GM21390 (cell line): ENCODE data around the gene PKHD1.

ENCODE experiments used
- ATAC-seq: cut with Tn5 transposase; IDR thresholded peaks from one replicate; pipeline ENCODE4 v1.9.1; 2021; ENCODE audit not compliant: unreplicated experiment

The PKHD1 gene

GRCh38 chr6:51644426-51644825, 443.0 kb downstream of the PKHD1 start:
- no peak for ATAC-seq

GRCh38 chr6:51640021-51640420, 447.4 kb downstream of the PKHD1 start:
- no peak for ATAC-seq

- no peak for ATAC-seq
Observed at GRCh38 chr6:51633424-51633823, 454.0 kb downstream of the PKHD1 start.

GRCh38 chr6:51630011-51630410, 457.4 kb downstream of the PKHD1 start:
- no peak for ATAC-seq

GRCh38 chr6:51626391-51626790, 461.0 kb downstream of the PKHD1 start:
- ATAC-seq: no peak

GRCh38 chr6:51625566-51625965, 461.8 kb downstream of the PKHD1 start:
- ATAC-seq: no peak

- no peak for ATAC-seq
Observed at GRCh38 chr6:51620971-51621370, 466.4 kb downstream of the PKHD1 start.

GRCh38 chr6:51619042-51619799, 468.2 kb downstream of the PKHD1 start:
- no peak for ATAC-seq

- peak; percentile 59 for ATAC-seq
Observed at GRCh38 chr6:51618563-51618962, 468.9 kb downstream of the PKHD1 start.

GRCh38 chr6:51617751-51618150, 469.7 kb downstream of the PKHD1 start:
- no peak for ATAC-seq

- ATAC-seq: no peak
Observed at GRCh38 chr6:51616243-51616642, 471.2 kb downstream of the PKHD1 start.

- ATAC-seq: no peak
Observed at GRCh38 chr6:51614725-51615124, 472.7 kb downstream of the PKHD1 start.

GRCh38 chr6:51613558-51613957, 473.9 kb downstream of the PKHD1 start:
- ATAC-seq: no peak

- no peak for ATAC-seq
Observed at GRCh38 chr6:51608932-51609331, 478.5 kb downstream of the PKHD1 start.

GRCh38 chr6:51608383-51608782, 479.0 kb downstream of the PKHD1 start:
- ATAC-seq: no peak

- ATAC-seq: no peak
Observed at GRCh38 chr6:51600514-51600913, 486.9 kb downstream of the PKHD1 start.

- ATAC-seq: no peak
Observed at GRCh38 chr6:51598171-51598570, 489.2 kb downstream of the PKHD1 start.

- ATAC-seq: no peak
Observed at GRCh38 chr6:51594981-51595380, 492.4 kb downstream of the PKHD1 start.

- ATAC-seq: no peak
Observed at GRCh38 chr6:51585264-51585663, 502.1 kb downstream of the PKHD1 start.

GRCh38 chr6:51584163-51584562, 503.2 kb downstream of the PKHD1 start:
- no peak for ATAC-seq

- ATAC-seq: no peak
Observed at GRCh38 chr6:51578994-51579393, 508.4 kb downstream of the PKHD1 start.

GRCh38 chr6:51578362-51578761, 509.1 kb downstream of the PKHD1 start:
- no peak for ATAC-seq

GRCh38 chr6:51574040-51574439, 513.4 kb downstream of the PKHD1 start:
- no peak for ATAC-seq
